Brain pericyte (primary cell): ENCODE results near the gene COG8.
"Not testable (repeated sequence)": the region's sequence is repeated elsewhere in the genome, so short reads cannot be mapped to it uniquely, and the experiment has no call there.

Experiments used
- DNase-seq: peaks from one replicate; pipeline ENCODE4 v3.0.0-alpha.2; 2012; ENCODE audit warnings: low read depth, low spot score

Gene COG8

GRCh38 chr16:69319381-69319780 is 20.0 kb downstream of the COG8 start:
- DNase-seq, result no peak

GRCh38 chr16:69318911-69319289 is 20.5 kb downstream of the COG8 start:
- DNase-seq, result no peak

DNA sequence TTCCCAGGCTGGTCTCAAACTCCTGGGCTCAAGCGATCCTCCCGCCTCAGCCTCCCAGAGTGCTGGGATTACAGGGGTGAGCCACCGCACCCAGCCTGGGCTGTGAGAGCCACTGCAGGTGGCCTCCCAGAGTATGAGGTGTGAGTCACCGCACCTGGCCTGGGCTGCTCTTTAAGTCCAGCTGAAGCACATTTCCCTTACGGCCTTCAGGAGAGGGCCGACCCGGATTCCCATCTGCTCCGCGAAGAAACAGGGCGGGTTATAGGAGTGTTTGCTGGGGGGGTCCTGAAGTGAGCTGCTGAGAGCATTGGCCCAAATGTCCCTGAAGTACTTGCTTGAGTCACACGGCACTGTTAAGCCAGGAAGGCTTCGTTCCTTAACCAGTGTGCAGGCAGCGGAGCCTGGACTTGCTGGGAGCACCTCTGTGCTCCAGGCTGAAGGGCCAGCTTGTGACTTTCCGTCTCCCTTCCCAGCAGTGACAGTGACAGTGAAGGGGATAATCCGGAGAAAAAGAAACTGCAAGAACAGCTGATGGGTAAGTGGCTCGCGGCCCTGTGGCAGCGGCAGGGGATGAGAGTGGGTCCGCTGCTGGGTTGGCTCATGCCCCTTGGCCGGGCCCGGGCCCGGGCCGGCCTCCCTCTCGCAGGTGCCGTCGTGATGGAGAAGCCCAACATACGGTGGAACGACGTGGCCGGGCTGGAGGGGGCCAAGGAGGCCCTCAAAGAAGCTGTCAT is 21.0 kb downstream of the COG8 start:
- no peak for DNase-seq

DNA sequence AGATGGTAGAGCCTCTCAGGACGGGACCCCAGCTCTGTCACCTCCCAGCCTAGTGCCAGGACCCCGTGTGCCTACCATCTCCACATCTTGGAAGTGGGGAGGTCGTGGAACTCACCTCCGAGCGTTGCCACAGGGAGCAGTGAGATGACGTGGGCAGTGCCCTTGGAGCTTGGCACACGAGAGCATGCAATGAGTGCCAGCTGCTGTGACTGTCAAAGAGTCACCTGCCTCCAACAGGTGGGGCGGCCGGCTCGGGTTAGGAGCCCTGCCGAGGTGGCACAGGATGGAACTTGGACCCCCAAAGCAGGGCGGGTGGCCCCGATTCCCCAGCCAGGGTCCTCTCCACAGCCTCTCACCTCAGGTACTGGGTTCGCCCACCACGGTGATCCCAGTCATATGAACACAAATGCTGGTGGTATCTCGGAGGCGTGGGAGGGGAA is 22.7 kb downstream of the COG8 start:
- DNase-seq, result no peak

- DNase-seq, result no peak
These were observed 23.7 kb downstream of the COG8 start for GRCh38 chr16:69315486-69316311.

- no peak for DNase-seq
These were observed 24.8 kb downstream of the COG8 start for GRCh38 chr16:69314534-69314933.

DNA sequence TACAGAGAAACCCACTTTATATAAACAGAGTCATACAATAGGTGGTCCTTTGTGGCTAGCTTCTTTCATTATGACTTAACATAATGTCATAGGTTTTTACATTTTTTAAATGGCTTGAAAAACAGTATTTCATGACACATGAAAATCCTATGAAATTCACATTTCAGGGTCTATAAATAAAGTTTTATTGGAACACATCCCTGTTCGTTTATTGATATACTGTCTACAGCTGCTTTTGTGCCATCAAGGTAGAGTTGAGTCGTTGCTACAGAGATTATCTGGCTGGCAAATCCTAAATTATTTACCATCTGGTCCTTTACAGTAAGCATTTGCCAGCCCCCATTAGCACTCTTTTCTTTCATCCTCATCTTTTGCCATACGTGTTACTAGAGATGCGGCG is 25.9 kb downstream of the COG8 start:
- DNase-seq, result no peak

GRCh38 chr16:69311533-69312387 is 27.6 kb downstream of the COG8 start:
- no peak for DNase-seq

GRCh38 chr16:69310653-69311532 is 28.5 kb downstream of the COG8 start, which contains the start of gene VPS4A:
Gene VPS4A (plus strand): TSS chr16:69311350. CDS start chr16:69311512, 162 bp downstream.
- peak; percentile 93 for DNase-seq

DNA sequence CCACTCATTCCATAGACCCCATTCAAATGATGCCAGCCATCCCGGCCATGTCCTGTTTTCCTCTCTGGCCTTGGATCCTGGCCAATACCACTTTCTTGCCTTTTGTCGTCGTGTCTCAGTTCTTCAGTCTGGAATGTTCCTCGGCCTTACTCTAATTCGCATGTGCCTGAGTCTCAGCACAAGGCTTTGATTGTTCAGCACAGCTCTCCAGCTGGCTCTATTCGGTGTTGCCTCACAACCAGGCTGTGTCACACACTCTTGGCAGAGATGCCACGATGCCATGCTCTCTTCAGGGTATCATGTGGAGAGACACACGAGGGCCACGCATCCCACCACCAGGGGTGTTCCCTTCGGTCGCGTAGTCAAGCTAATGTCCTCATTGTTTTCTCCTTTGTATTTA is 30.0 kb downstream of the COG8 start:
- no peak for DNase-seq

- DNase-seq, result no peak
These were observed 31.5 kb downstream of the COG8 start for GRCh38 chr16:69307856-69308255.

DNA sequence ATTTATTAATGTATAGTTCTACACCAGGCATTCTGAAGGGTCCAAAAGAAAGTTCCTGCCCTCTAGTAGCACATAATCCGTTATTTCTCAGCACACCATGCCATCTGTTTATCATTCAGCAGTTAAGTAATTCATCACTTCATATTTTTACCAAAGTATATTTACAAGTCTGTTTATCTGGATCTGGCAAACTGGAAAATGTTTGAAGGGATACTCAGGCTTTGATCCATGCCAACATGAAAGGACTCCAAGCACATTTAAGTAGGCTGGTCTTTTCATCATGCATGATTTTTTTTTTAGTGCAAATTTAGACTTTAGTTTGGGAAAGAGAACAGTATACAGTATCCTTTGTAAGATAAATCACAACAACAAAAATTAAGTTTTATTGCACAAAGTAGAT is 32.3 kb downstream of the COG8 start:
- no peak for DNase-seq

- no peak for DNase-seq
These were observed 33.3 kb downstream of the COG8 start for GRCh38 chr16:69306031-69306430.

DNA sequence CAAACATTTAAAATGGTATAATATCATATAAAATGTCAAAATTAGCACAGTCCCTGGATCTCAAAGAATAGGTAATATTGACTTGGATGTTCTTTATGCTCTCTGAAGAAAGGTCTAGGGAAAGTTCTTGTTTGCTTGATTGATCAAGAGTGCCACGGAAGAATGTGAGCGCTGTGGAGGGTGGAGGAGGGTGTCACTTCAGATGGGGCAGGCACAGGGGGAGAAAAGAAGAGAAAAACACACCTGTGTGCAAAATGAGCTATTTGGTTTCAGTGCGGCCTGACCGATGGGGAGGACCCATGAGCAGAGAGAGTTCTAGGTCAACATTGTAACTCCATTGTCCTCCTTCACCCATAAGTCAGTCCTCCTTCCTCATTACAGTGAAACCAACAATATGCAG is 37.1 kb downstream of the COG8 start:
- no peak for DNase-seq

- DNase-seq, result no peak
These were observed 37.5 kb downstream of the COG8 start for GRCh38 chr16:69301861-69302260.

GRCh38 chr16:69301187-69301586 is 38.2 kb downstream of the COG8 start:
- DNase-seq, result no peak

DNA sequence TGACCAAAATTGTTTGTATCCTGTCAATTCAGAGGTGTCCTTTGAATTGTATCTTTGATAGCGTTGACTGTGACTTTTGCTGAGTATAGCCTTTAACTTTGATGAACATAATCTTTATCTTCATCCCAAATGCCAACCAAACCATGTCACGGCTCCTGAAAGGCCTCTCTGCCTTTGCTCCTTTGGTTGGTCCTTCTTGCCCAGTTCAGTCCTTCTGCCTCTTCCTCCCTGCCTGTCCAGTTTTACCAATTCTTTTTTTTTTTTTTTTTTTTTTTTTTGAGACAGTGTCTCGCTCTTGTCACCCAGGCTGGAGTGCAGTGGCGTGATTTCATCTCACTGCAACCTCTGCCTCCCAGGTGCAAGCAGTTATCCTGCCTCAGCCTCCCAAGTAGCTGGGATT is 41.1 kb downstream of the COG8 start:
- DNase-seq, result no peak

GRCh38 chr16:69296771-69297170 is 42.6 kb downstream of the COG8 start:
- DNase-seq, result not testable (repeated sequence)

- DNase-seq, result no peak
These were observed 45.3 kb downstream of the COG8 start for GRCh38 chr16:69294051-69294450.

- no peak for DNase-seq
These were observed 46.0 kb downstream of the COG8 start for GRCh38 chr16:69293401-69293800.

GRCh38 chr16:69291657-69292056 is 47.7 kb downstream of the COG8 start:
- DNase-seq, result not testable (repeated sequence)
